Testis (tissue), 2 donors: Measurements from ENCODE around the gene SPARC.

Experiments used
- POLR2A ChIP-seq: fragments of 450-650 bp; IDR thresholded peaks from one replicate; pipeline ENCODE4 v1.6.1; 2017; ENCODE audit warnings: antibody characterized with exemption, mild to moderate bottlenecking, moderate library complexity
- TF ChIP-seq, protein P1 (sequence below), 3 experiments: fragments of 450-650 bp in 2 of 3; fragments of 200-600 bp in 1 of 3; sonication (generic) in 1 of 3; IDR thresholded peaks; one replicate each; pipeline ENCODE4 v1.5.1; 2016 to 2019; ENCODE audit warnings: antibody characterized with exemption in 3 of 3, mild to moderate bottlenecking in 2 of 3, moderate library complexity in 1 of 3

DNA sequence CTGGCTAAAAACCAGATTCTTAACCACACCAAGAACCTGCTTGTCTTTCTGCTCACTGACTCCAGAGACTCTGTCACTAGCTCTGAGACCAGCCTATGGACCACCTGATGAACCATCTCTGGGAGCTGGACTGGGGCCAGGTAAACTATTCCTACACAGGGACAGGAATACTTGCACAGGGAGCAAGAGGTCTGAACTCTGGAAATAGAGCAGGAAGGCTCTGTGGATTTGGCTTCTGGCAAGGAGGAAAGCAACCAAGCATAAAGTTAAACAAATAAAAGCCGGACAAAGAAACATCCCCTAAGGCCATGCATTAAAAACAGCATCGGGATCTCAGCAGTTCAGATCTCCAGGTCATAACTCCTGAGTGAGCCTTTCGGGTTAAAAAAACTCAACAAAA, 5.6 kb upstream of the SPARC start:
- TF ChIP-seq, protein P1, sequence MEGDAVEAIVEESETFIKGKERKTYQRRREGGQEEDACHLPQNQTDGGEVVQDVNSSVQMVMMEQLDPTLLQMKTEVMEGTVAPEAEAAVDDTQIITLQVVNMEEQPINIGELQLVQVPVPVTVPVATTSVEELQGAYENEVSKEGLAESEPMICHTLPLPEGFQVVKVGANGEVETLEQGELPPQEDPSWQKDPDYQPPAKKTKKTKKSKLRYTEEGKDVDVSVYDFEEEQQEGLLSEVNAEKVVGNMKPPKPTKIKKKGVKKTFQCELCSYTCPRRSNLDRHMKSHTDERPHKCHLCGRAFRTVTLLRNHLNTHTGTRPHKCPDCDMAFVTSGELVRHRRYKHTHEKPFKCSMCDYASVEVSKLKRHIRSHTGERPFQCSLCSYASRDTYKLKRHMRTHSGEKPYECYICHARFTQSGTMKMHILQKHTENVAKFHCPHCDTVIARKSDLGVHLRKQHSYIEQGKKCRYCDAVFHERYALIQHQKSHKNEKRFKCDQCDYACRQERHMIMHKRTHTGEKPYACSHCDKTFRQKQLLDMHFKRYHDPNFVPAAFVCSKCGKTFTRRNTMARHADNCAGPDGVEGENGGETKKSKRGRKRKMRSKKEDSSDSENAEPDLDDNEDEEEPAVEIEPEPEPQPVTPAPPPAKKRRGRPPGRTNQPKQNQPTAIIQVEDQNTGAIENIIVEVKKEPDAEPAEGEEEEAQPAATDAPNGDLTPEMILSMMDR (IDR thresholded peaks at IDR 0.05), result no peak
- no peak for TF ChIP-seq POLR2A
